SU-DHL-6 (cell line): ENCODE results near the gene ZNHIT3.

Source experiments
- H2AFZ ChIP-seq: fragments of 200-600 bp; sonication (generic); 2 replicates; pipeline ENCODE4 v1.6.1; 2014; ENCODE audit warnings: low read depth, mild to moderate bottlenecking, moderate library complexity, mixed read lengths, antibody characterized with exemption, low read length; ENCODE audit not compliant: severe bottlenecking
- H3F3A ChIP-seq: fragments of 200-600 bp; shearing (Covaris generic); 2 replicates; pipeline ENCODE4 v1.6.0; 2016; ENCODE audit warnings: antibody characterized with exemption, mild to moderate bottlenecking; ENCODE audit not compliant: insufficient read depth
- H3K27ac ChIP-seq: fragments of 200-600 bp; sonication (generic); 2 replicates; pipeline ENCODE4 v1.5.1; 2016; ENCODE audit warnings: low read depth, mild to moderate bottlenecking, low read length, moderate library complexity, mixed read lengths
- H3K27me3 ChIP-seq: fragments of 200-600 bp; sonication (generic), shearing (Covaris generic); 2 replicates; pipeline ENCODE4 v1.6.0; 2014; ENCODE audit warnings: mild to moderate bottlenecking, low read length
- H3K36me3 ChIP-seq: fragments of 200-600 bp; sonication (generic); 2 replicates; pipeline ENCODE4 v1.6.1; 2014; ENCODE audit warnings: mild to moderate bottlenecking, low read length, mixed read lengths
- H3K4me2 ChIP-seq: fragments of 300-600, 200-600 bp; shearing (Covaris generic), sonication (generic); 2 replicates; pipeline ENCODE4 v1.6.0; 2014; ENCODE audit warnings: low read length, low read depth, mild to moderate bottlenecking; ENCODE audit not compliant: poor library complexity, severe bottlenecking
- H3K4me3 ChIP-seq: fragments of 200-600 bp; sonication (generic); 2 replicates; pipeline ENCODE4 v1.5.1; 2014; ENCODE audit warnings: antibody characterized with exemption, low read length, mild to moderate bottlenecking, mixed read lengths; ENCODE audit not compliant: insufficient read depth, poor library complexity, severe bottlenecking
- H3K79me2 ChIP-seq: fragments of 200-600 bp; sonication (generic); 2 replicates; pipeline ENCODE4 v1.6.1; 2014; ENCODE audit warnings: mild to moderate bottlenecking, low read length, moderate library complexity; ENCODE audit not compliant: insufficient read depth
- H3K9ac ChIP-seq: fragments of 200-600 bp; sonication (generic); 2 replicates; pipeline ENCODE4 v1.7.0; 2014; ENCODE audit warnings: mild to moderate bottlenecking, low read length
- H3K9me2 ChIP-seq: fragments of 200-600 bp; sonication (generic); replicated peaks from 2 replicates; pipeline ENCODE4 v1.6.1; 2014; ENCODE audit warnings: low read length; ENCODE audit not compliant: insufficient read depth
- H3K9me3 ChIP-seq: fragments of 200-600 bp; sonication (generic); 2 replicates; pipeline ENCODE4 v1.6.1; 2014; ENCODE audit warnings: low read length, mixed read lengths; ENCODE audit not compliant: insufficient read depth
- H4K20me1 ChIP-seq: fragments of 200-600 bp; sonication (generic); 2 replicates; pipeline ENCODE4 v1.6.1; 2014; ENCODE audit warnings: low read depth, mild to moderate bottlenecking, antibody characterized with exemption, low read length, moderate library complexity, mixed read lengths
- EZH2phosphoT487 ChIP-seq: fragments of 200-600 bp; sonication (generic), shearing (Covaris generic); conservative IDR thresholded peaks from 2 replicates; pipeline ENCODE4 v1.6.1; 2018; ENCODE audit warnings: mild to moderate bottlenecking, antibody characterized with exemption, low read length, moderate library complexity, mixed read lengths
- TF ChIP-seq, protein P1 (sequence below): fragments of 200-600 bp; sonication (generic); IDR thresholded peaks from one replicate; pipeline ENCODE4 v1.5.1; 2017; ENCODE audit warnings: antibody characterized with exemption, mild to moderate bottlenecking, low read length, moderate library complexity; ENCODE audit not compliant: insufficient read depth, poor library complexity, severe bottlenecking

Gene ZNHIT3

DNA sequence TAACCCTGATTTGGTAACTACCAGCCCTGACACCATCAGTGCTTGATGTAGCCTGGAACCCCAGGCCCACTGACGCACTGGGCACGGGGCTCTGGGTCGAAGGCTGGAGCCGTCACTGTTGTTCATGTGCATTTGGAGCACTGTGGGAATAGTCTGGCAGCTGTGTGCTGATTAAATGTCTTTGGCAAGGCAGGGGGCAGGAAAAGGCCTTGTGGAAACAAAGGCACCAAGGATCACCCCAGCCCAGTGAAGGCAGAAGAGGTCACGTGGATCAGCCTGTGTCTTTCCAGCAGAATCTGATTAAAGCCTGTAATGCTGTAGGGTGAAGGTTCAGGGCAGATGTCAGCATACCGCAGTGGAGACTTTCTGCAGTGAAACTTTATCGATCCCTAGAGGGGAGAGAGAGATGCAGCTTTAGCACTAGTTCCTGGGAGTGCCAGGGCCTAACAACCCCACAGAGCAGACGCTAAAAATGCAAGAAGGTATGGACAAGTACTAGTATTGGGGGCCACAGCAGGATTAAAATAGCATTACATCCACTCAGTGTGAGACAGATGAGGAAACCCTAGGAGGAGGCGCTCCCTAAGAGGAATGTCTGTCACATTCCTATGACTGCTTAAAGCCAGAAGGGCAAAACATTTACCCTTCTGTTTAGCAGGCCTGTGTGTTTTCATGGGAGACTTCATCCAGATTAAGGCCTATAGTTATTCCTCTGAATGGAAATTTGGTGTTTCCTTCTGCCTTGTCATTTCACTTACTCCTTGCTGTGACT is 9.7 kb downstream of the ZNHIT3 start:
- Histone ChIP-seq H3F3A (no peaks in the 10 kb centered on the region), H3K4me2 (no peak overlapping the region), H3K9me3 (no peaks in the 10 kb centered on the region), H3K27me3 (no peaks in the 10 kb centered on the region), H3K36me3 (peaks cover 10% of the 10 kb centered on the region), H3K27ac (no peak overlapping the region), H4K20me1 (no peaks in the 10 kb centered on the region; the same call in 1 of the 2 replicates), H3K9me2 (no peaks in the 10 kb centered on the region), H2AFZ (no peak overlapping the region), H3K4me3 (no peak overlapping the region), H3K79me2 (peaks cover 16% of the 10 kb centered on the region; the same call in 1 of the 2 replicates), H3K9ac (no peak overlapping the region)
- TF ChIP-seq, protein P1, sequence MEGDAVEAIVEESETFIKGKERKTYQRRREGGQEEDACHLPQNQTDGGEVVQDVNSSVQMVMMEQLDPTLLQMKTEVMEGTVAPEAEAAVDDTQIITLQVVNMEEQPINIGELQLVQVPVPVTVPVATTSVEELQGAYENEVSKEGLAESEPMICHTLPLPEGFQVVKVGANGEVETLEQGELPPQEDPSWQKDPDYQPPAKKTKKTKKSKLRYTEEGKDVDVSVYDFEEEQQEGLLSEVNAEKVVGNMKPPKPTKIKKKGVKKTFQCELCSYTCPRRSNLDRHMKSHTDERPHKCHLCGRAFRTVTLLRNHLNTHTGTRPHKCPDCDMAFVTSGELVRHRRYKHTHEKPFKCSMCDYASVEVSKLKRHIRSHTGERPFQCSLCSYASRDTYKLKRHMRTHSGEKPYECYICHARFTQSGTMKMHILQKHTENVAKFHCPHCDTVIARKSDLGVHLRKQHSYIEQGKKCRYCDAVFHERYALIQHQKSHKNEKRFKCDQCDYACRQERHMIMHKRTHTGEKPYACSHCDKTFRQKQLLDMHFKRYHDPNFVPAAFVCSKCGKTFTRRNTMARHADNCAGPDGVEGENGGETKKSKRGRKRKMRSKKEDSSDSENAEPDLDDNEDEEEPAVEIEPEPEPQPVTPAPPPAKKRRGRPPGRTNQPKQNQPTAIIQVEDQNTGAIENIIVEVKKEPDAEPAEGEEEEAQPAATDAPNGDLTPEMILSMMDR, result no peak
- no peak for TF ChIP-seq EZH2phosphoT487

DNA sequence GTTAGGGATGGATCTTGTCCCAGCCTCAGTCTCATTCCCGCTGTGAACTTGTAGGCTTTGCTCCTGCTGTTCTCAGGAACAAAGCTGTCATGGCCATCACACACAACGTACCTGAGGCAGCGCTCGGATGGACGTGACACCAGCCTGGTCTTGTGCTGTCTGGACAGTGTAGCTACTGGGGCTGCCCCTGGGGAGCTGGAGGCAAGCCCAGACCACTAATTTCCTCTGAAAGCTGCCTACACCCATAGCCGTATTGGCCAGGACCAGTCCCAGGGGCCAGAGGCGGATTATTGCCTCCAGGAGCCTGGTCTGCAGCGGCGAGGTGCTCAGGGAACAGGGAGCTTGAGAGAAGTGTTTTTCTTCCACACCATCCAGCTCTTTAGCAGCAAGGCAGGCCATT is 11.7 kb downstream of the ZNHIT3 start:
- Histone ChIP-seq H3K4me2 (no peak overlapping the region), H4K20me1 (no peaks in the 10 kb centered on the region), H3K4me3 (no peak overlapping the region), H3K9me3 (no peaks in the 10 kb centered on the region), H3K27me3 (no peaks in the 10 kb centered on the region), H3K9me2 (no peaks in the 10 kb centered on the region), H3F3A (no peaks in the 10 kb centered on the region), H3K79me2 (no peaks in the 10 kb centered on the region), H2AFZ (no peak overlapping the region), H3K36me3 (peaks cover 10% of the 10 kb centered on the region), H3K27ac (no peak overlapping the region), H3K9ac (no peak overlapping the region)
- TF ChIP-seq, protein P1, result no peak
- TF ChIP-seq EZH2phosphoT487, result no peak

DNA sequence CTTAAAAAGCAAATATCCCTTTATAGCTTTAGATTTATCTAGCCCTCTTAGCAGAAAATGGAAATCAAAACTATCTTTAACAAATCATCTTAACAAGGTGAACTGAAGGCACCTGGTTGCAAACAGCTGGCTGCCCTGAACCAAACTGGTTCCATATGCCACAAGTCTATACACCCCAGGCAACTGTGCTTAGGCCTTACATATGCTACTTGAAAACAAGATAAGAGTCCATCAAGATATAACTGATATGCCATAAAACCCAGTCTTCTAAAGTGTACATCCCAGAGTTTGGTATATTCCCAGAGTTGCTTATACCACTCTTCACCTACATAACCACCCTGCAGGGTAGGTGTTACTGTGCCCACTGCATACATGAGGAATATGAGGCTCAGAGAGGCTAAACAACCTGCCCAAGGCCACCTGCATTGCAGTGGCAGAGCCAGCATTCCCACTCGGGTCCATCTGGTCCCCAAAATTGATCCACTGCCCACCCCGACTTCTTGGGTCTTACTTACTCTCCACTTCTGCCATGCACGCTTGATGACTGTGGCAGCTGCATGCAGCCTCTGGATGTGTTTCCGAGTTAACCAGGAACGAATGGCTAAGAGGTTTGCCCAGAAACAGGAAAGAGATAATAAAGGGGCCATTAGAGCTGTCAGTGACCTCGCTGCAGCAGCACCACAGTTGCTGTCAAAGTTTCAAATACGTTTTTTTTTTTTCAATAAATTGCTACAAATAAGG is 12.2 kb downstream of the ZNHIT3 start:
- Histone ChIP-seq H3K36me3 (peaks cover 8% of the 10 kb centered on the region), H3K9me3 (no peaks in the 10 kb centered on the region), H3K27ac (no peak overlapping the region), H3K4me2 (no peak overlapping the region), H4K20me1 (no peaks in the 10 kb centered on the region), H3K9me2 (no peaks in the 10 kb centered on the region), H3K9ac (no peak overlapping the region), H3K4me3 (no peak overlapping the region), H3F3A (no peaks in the 10 kb centered on the region), H3K27me3 (no peaks in the 10 kb centered on the region), H2AFZ (no peak overlapping the region), H3K79me2 (no peaks in the 10 kb centered on the region)
- TF ChIP-seq, protein P1, result no peak
- no peak for TF ChIP-seq EZH2phosphoT487
